HG02759 (cell line): Measurements from ENCODE around the gene ADCY9.
"Not testable (repeated sequence)": the region's sequence is repeated elsewhere in the genome, so short reads cannot be mapped to it uniquely, and the experiment has no call there.

Experiments used
- ATAC-seq: cut with Tn5 transposase; IDR thresholded peaks from one replicate; pipeline ENCODE4 v1.9.1; 2021; ENCODE audit warnings: mild to moderate bottlenecking, moderate library complexity; ENCODE audit not compliant: unreplicated experiment

Gene ADCY9

DNA sequence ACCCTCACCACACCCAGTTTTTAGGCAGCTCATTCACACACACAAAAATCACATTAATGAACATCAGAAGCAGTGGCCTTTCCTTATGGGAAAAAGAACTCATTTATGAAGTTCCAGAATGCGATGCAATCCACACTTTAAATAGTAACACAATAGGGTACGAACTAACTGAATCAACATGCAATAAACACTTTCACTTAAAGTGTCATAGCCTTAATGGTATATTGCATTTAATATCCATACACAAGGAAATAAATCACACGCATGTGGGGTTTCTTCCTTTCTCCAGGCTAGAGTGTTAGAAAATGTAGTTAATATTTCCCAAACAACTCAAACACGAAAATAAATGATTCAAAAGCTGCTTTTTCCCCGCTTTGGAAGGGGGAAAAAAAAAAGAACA, 19.7 kb downstream of the ADCY9 start:
- ATAC-seq: no peak

DNA sequence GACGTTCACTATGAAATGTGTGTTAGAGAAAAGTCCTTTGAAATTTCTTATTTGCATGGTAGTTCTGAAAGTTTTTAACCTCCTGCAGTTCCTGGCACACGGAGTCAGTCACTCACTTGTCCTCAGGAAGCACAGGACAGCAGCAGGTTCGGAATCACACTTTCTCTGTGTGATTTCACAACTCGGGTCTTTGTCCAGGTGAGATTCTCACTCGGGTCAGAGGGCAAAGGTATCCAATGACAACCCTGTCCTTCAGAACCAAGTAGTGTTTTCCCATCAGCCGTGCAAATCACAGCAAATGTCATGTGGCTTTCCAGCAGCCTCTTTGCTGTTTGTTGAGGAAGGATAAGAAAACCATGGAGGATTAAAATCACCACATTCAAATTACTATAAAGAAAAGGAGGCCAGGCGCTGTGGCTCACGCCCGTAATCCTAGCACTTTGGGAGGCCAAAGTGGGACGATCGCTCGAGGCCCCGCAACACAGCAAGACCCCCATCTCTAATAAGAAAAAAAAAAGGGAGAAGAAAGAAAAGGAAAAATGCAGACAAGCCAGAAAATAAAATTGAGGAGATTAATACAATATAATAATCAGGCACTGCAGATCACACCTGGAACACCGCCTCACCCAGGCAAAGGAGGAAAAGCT, 22.0 kb downstream of the ADCY9 start:
- ATAC-seq: no peak

DNA sequence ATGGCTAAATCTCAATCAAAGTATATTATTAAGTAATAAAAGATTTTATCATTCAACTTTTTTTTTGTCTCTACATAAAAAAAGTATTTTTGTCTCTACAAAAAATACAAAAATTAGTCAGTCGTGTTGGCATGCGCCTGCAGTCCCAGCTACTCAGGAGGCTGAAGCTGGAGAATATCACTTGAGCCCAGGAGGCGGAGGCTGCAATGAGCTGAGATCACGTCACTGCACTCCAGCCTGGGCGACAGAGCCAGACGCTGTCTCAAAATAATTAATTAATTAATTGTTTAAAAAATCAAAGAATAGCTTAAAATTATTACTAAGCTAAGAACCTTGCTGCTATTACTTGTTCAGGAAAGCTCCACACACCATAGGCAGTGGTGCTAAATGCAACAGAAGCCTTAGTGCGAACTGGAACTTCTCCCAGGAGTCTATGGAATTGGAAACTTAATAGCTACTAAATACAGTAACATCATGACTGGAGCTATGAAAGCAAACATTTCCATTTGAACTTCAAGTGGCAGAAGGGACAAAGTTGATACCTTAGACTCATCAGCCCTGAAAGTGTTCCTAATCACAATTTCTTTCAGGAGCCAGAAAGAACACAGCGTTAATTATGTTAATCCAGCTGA, 22.6 kb downstream of the ADCY9 start:
- ATAC-seq: no peak

DNA sequence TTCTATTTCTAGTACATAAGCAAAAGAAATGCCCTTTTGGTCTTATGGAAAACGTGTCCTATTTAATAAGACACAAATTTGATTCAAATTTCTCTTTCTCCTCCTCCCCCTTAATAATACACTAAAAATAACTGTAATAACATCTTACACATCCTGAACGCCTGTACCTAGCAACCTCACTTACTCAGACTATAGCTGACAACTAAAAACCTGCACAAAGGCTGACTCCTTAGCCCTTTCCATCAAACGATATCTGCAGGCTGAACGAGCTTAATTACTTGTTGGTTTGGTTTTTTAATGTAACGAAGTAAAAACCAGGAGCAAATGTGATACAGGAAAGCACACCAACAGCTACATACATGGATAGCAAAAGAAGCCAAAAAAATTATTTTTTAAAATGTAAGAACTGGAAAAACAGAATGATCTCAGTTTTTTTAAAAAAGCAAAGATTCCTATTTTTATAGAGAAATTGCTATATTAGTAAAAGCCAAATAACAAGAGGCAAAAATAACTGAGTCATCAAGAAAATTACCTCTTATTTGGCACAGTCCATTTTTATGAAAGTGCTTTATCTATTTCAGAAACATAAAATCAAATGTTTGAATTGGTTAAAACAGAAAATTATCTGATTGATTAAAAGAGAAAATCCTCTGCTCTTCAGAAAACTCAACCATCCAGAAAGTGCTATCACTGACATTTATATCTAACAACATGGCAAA, 23.5 kb downstream of the ADCY9 start:
- ATAC-seq: no peak

DNA sequence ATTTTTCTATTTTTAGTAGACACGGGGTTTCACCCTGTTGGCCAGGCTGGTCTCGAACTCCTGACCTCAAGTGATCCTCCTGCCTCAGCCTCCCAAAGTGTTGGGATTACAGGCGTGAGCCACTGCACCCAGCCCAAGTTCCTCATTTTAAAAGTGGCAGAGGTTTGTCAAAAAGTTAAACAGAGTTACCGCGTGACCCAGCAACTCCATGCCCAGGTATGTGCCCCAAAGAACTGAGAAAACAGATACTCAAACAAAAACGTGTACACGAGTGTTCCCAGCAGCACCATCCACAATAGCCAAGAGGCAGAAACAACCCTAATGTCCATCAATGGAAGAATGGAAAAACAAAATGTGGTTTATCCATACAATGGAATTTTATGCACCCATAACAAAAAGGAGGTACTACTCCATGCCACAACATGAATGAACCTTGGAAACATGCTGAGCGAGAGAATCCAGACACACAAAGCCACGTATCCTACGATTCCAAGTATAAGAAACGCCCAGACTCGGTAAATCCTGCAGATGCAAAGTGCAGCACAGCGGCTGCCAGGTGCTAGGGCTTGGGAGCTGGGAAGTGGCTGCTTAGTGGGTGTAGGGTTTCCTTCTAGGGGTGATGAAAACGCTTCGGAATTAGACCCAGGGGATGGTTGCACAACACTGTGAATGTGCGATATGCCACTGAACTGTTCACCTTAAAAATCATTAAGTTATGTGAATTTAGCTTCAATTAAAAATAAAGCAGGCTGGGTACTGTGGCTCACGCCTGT, 24.8 kb downstream of the ADCY9 start:
- no peak for ATAC-seq

DNA sequence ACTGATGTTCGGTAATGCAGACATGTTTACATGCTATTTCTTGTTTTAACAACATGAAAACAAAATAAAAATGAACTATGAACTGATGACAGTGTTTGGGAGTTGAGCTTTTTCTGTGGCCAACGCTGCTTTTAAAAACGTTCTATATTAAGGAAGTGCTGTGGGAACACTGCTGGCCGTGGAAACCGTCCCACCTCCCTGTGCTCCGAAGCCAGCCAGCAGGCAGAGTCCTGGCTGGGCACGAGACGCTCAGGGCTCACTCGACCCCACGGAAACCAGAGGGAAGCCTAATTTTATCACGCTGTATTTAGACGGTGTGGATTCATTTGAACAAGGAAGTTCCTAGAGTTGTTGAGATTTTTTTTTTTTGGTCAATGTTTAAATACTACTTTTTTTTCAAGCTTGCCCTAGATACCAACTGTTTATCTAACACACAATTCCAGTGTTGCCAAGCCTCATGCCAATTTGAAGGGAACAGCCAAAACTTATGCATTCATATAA, 25.8 kb downstream of the ADCY9 start:
- no peak for ATAC-seq

DNA sequence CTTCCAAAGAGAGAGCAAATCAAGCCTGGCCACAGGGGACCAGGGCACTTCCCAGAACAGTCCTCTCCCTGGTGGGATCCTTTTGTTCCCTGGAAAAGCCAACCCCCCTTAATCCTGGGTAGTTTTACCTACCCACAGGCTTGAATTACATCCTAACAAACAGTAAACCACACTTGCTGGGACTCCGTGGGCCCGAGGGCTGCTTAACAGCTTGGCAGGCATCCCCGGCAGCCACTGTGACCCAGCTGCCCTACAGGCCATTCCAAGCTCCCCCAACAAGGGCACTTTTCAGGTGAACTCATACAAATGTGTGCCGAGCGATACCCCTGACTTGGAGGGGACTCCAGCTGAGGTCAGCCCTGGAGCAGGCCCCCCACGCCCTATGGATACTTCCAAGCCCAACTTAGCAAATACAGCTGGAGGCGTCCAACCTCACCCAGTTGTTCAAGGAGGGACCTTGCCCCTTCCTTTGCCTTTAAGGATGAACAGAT, 26.4 kb downstream of the ADCY9 start:
- ATAC-seq: no peak

DNA sequence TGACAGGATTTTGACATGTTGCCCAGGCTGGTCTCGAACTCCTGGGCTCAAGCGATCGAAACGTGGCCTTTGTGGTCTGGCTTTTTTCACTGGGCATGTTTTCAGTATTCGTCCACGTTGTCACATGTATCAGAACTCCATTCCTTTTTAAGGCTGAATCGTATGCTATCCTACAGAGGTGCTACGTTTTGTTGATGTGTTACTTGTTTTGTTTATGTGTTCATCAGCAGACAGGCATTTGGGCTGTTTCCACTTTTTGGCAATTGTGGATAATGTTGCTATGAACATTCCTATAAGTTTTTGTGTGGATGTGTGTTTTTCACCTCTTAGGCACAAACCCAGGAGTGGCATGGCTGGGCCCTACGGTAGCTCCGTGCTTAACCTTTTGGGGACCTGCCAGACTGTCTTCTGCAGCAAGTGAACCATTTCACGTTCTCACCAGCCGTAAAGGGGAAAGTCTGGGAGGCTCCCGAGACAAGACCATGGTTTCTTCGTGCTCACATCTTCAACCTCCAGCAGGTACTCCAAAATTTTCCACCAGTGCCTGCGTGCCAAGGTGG, 26.9 kb downstream of the ADCY9 start:
- ATAC-seq: no peak

DNA sequence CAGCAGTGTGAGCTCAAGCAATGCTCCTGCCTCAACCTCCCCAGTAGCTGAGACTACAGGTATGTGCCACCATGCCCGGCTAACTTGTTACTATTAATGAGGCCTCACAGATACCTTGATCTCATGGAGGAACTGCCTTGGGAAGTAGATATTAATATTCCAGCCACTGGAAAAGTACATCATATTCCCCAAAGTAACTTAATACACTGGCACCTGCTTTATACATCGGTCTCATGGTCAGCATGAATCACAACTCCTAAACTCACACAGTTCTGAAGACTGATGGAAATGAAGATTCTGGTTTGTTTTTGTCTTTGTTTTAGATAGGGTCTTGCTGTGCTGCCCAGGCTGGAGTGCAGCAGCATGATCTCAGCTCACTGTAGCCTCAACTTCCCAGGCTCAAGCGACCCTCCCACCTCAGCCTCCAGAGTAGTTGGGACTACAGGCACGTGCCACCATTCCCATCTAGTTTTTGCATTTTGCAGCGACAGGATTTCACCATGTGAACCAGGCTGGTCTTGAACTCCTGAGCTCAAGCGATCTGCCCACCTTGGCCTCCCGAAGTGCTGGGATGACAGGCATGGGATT, 28.2 kb downstream of the ADCY9 start:
- no peak for ATAC-seq

DNA sequence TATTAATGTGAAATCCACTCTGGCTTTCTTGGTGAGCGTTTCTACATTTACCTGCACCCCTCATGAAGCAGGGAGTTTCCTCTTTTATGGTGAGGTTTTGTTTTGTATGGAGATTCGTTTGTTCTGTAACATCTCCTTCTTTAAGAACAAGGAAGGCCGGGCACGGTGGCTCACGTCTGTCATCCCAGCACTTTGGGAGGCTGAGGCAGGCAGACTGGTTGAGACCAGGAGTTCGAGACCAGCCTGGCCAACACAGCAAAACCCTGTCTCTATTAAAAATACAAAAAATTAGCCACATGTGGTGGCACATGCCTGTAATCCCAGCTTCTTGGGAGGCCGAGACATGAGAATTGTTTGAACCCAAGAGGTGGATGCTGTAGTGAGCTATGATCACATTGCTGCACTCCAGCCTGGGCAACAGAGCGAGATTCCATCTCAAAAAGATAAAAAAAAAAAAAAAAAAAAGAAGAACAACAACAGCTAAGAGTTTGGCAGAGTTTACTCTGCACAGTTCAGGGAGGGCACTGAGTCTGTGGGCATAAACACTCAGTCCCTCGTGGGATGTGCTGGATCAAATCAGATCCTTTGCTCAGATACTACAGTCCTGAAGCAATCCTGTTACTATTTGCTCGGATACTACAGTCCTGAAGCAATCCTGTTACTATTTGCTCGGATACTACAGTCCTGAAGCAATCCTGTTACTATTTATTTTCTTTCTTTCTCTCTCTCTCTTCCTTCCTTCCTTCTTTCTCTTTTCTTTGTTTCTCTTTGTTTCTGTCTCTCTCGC, 28.9 kb downstream of the ADCY9 start:
- no peak for ATAC-seq

DNA sequence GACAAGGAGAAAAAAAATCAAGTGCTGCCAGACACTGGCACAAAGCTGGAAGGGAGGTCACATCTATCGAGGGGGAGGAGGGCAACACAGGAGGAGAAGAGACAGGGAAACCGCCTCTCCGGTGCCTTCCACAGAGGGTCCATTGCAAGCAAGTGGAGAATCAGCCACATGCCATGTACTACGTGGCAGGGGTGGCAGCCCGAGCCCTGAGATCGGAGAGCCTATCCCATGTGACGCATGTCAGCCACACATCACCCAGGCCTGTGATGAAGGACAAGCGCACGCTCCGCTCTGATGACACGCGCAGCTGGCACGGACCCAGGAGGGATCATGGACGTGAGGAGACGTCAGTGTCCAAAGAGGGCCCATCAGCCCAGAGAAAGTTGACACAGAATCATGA, 30.1 kb downstream of the ADCY9 start:
- no peak for ATAC-seq

DNA sequence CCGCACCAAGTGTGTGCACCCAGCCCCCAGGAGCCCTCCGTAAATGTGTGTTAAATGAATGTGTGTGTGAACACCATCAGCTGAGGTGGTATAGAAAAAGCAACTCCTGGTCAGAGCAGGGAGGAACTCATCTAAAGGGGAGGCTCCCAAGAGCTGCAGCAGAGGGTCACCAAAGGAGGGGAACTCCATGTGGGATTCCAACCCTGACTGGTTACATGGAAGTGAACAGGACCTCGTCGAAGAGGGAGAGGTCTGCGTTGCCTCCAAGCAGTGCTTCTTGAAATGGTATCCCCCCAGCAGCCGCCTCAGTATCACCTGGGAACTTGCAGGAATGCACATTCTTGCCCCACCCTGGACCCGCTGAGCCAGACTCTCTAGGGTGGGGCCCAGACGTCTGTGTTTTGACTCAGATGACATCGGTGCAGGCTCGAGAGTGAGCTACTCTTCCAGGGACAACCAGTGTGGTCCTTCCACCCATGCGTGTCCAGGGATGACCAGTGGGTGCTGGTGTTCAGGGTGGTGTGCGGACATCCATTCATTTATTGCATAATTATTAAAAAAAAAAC, 30.8 kb downstream of the ADCY9 start:
- no peak for ATAC-seq

DNA sequence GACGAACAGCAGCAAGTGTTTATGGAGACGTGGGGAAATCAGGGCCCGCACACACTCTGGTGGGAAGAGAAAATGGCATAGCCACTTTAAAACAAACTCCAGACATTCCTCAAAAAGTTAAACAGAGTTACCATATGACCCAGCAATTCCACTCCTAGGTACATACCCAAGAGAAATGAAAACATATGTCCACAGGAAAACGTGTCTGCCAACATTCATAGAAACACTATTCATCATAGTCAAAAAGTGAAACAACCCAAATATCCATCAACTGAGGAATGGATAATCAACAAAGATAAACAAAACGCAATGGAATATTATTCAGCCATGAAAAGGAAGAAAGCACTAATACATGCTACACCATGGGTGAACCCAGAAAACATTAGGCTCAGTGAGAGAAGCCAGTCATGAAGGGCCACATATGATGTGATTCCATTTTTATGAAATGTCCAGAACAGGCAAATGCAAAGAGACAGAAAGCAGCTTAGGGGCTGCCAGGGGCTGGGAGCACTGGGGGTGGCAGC, 32.8 kb downstream of the ADCY9 start:
- no peak for ATAC-seq

DNA sequence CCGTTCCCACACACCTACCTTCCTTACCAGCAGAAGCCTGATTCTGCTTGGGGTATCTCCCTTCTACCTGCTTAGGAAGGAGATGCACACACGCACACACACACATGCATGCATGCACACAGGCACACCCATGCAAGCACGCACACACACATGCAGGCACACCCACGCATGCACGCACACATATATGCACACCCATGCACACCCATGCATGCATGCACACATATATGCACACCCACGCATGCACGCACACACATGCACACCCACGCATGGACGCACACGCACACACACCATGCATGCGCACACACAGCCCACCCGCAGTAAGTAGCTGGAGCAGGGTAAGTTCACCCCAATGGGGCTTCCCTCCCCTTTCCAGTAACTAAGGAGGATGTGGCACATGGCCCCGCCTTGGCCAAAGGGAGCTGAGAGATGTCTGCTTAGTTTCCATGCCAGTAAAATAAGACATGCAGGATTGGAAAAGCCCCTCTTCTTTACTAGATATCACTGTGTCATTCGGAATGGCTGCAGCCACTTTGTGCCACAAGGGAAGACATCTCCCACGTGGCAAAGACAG, 33.7 kb downstream of the ADCY9 start:
- no peak for ATAC-seq

DNA sequence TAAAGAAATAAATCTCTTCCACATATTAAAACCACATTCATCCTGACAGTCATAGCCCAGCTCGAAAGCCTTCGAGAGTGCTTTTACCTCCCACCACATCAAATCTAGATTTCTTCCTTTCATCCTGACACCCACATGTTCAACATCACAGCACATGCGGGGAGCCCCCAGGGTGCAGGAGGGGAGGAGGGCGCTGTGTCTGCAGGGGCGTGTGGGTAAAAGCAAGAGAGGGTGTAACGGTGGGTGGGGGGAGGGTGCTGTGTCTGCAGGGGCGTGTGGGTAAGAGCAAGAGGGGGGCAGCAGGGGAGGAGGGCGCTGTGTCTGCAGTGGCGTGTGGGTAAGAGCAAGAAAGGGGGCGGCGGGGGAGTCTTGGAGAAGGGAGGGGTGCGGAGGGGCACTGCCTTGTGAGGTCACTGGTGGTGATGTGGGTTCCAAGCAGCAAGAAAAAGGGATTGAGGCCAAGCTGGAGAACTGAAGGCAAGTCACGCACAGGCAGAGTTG, 34.7 kb downstream of the ADCY9 start:
- no peak for ATAC-seq

DNA sequence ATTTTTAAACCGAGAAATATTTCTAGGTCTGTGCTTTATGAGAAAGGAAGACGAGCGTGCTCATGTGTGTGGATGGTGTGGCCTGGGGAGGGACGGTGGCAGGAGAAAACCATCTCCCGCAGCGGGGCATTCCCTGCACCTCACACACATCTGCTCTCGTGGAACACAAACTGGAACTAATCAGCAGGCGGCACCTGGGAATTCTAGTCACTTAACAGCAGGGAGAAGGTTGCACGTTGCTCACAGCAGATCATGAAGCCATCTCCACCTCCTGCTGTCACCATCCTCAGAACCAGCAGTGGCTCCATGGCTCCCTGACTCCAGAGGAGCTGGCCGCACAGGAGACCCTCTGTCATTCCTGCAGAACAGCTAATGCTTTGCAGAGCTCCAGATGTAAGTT, 35.2 kb downstream of the ADCY9 start:
- ATAC-seq: no peak

DNA sequence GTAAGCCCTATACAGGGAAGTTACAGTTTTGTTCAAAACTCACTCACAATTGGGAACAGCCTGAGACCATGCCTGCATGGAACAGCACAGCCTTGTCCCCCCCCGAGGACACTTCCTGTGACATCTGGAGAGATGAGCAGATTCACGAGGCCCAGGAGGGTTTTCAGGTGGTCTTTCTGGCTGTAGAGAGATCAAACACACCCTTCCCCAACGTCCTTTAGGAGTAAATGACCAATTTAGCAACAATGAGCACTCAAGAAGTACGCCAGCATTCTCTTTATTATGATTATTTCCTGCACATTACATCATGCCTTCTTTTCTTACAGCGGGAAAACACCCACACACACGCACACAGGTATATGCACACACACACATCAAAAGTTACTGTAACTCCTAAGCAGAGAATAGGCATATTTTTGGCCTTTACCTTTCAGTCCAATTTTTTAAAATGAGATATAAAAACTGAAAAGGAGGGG, 39.0 kb downstream of the ADCY9 start:
- no peak for ATAC-seq

DNA sequence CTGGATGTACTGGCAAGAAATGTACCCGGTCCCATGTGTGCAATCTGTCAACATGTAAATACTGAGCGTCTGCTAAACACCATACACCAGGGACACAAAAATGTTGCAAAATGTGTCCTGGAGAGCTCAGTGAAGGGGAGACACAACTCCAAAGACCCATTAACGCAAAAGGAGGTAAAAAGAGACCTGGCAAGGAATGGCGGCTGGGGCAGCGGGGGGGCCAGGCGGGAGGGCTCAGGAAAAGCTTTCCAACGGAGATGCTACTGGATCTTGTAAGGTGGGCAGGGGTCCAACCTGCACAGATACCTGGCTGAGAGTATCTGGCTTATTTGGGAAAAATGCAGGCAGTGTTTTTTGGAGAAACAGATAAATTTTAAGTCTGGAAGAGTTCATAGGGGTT, 40.7 kb downstream of the ADCY9 start:
- no peak for ATAC-seq

DNA sequence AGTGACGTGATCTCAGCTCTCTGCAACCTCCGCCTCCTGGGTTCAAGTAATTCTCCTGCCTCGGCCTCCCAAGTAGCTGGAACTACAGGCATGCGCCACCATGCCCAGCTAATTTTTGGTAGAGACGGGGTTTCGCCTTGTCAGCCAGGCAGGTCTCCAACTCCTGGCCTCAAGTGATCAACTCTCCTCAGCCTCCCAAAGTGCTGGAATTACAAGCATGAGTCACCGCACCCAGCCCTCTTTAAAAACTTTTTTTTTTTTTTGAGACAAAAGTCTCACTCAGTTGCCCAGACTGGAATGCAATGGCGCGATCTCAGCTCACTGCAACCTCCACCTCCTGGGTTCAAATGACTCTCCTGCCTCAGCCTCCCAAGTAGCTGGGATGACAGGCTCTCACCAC, 43.1 kb downstream of the ADCY9 start:
- not testable (repeated sequence) for ATAC-seq
